ENCODE measurements around the gene CDC37.

Gene CDC37

DNA sequence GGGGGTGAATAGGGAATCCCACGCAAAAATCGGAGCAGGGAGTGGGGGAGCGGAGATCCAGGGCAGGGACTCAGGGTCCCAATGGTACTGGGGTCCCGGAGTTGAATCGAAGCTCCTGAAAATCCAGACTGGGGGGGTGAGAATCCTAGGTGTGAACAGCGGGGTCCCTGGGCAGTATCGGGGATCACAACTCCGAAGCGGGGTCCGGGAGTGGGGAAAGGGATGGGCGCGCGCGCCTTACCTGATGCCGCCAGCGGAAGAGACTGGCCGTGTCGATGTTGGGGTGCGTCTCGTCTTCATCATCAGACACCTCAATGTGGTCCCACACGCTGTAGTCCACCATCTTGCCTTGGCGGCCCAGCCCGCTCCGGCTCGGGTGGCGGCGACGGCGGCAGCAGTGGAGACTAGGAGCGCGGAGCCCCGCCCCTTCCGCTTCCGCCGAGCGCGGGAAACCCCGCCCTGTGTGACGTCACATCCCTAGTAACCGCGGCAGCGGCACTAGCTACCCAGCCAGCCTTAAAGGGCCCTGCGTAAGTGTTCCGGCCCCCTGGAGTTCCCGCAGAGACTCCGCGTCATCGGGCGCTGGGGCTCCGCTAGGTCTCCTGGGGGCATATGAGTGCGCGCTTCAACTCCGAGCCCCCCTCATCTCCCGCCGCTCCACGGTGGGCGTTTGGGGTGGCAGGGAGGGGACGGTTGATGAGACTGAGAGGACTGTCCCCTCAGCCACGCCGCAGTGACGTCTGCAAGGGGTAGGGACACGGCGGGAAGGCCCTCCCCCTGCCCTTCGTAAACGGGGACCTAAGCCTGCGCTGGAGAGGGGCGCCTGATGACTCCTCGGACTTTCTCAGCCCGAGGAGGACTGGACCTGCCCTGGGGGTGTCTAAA lies at the start of gene CDC37:
TSS of gene CDC37 (minus strand) at position 406 of the 885 bp plus-strand sequence. CDS start at position 343, 63 bp downstream.
- DNase-seq = peak; percentile 98

DNA sequence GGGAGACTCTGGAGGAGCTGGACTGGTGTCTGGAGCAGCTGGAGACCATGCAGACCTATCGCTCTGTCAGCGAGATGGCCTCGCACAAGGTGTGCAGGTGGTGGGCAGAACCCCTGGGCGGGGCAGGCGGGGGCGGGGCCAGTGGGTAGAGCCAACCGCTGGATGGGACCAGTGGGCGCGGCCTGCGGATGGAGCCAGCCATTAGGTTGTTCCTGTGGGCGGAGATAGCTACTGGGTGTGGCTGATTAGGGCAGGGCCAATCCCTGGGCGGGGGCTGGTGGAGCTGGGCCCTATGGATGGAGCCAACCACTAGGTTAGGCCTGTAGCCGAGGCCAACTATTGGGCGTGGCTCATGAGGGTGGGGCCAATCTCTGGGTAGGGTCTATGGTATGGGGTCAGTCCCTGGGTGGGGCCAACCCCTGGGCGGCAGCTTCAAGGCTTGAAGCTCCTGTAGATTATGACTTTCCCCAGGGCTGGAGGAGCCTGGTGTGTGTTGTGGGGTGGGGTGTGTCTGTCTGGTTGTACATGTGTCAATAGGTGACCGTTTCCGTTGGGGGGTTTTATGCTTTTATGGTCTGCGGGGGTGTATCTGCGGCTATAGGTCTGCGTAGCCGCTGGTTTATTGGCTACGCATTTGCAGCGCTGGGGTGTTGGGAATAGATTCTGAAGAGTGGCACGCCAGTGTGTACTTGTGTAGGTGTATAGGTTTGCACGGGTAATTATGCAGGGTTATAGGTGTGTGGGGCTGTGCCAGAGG lies 47.7 kb upstream of the CDC37 start:
- DNase-seq = no peak

DNA sequence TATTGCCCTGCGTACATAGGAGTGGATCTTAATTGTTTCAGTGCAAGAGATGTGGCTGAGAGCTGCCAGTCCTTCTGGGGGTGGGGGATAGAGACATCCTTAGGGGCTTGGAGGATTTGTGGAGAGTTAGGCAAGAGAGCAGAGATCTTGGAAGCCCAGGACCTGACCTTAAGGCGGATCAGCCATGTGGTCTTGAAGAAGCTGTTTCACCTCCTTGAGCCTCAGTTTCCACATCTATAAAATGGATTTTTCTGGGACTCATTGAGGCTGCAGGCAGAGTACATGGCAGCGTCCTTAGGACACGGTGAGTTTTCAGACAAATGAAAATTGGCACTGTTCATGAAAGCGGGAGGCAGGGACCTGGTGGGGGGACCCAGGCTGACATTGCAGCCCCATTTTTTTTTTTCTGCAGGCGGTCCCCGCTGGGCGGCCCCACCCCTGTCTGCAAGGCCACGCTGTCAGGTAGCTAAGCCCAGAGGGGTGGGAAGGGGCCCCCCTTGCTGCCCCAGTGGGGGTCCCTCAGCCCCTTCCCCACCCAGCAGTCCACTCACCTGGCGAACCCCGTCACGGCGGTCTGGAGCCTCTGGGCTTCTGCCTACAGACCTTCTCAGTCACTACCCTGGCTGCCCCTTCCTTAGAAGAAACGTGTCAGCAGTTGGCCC lies 47.0 kb upstream of the CDC37 start:
- DNase-seq = no peak

DNA sequence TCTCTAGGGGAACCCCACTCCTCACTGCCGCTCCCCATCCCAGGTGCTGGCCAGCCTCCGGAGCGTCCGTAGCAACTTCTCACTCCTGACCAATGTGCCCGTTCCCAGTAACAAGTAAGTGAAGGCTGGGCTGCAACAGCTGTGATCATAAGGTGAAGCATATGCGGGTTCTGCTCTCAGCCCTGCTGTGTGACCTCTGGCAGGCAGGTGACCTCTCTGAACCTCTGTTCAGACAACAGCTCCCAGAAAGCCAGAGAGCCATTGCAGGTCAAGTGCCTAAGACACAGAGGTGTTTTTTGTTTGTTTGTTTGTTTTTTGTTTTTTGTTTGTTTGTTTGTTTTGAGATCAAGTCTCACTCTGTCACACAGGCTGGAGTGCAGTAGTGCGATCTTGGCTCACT lies 45.7 kb upstream of the CDC37 start:
- DNase-seq = no peak

DNA sequence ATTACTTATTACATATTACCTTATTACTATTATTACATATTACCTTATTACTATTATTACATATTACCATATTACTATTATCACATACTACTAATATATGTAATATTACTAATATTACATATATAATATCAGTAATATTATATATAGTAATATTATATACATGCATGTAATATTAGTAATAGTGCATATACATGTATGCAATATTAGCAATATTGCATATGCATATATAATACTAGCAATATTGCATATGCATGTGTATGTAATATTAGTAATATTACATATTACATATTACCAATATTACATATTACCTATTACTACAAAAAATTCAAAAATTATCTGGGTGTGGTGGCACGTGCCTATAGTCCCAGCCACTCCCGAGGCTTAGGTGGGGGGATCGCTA lies 39.4 kb upstream of the CDC37 start:
- no peak for DNase-seq

DNA sequence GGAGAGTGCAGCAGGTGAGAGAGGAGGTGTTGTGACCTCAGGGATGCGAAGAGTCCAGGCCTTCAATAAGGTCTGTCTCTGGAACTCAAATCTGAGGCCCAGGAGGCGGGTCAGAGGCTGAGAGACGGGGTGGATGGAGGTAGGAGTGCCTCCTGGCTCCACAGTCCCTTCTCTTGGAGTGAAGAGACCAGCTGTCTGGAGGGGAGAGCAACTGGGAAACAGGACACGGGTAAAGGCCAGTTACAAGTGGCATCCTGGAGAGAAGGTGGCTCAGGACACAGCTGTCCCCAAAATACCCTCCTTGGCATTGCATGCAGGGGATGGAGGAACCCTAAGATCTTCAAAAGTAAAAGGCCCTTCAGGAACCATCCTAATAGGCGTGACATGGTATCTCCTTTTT lies 36.2 kb upstream of the CDC37 start:
- no peak for DNase-seq

DNA sequence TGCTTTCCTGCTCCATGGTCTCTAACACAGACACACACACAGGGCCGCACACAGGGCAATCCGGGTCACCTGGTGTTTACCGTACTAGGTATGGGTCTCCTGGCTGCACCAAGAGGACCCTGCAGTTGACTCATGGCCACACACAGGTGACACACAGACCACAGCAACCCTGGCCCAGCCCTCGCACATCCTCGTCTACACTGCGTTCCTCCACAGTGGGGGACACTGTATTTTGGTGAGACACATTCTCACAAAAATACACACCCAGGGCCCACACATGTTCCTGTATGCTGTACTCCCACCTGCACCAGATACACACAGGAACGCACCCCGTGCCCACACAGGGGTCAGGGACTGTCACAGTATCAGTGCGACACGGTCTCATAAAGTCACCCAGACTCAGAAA lies 29.8 kb upstream of the CDC37 start:
- no peak for DNase-seq

DNA sequence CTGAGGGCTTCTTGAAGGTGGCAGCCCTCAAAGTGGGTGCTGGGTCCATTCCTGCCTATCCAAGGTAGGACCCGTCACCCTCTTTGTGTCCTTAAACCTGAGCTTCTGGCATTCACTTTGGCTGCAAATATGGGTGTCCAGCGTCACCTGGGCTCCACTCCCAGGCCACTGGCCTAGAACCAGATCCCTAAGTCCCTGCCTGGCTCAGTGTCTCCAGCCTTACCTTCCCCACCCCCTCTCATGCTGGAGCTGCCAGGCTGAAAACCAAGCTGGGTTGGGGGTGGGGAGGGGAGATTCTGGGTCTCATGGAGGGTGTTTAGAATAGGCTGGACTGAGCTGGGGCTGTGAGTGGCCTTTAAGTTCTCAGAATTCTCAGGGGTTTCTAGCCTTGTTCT lies 29.4 kb upstream of the CDC37 start:
- no peak for DNase-seq

DNA sequence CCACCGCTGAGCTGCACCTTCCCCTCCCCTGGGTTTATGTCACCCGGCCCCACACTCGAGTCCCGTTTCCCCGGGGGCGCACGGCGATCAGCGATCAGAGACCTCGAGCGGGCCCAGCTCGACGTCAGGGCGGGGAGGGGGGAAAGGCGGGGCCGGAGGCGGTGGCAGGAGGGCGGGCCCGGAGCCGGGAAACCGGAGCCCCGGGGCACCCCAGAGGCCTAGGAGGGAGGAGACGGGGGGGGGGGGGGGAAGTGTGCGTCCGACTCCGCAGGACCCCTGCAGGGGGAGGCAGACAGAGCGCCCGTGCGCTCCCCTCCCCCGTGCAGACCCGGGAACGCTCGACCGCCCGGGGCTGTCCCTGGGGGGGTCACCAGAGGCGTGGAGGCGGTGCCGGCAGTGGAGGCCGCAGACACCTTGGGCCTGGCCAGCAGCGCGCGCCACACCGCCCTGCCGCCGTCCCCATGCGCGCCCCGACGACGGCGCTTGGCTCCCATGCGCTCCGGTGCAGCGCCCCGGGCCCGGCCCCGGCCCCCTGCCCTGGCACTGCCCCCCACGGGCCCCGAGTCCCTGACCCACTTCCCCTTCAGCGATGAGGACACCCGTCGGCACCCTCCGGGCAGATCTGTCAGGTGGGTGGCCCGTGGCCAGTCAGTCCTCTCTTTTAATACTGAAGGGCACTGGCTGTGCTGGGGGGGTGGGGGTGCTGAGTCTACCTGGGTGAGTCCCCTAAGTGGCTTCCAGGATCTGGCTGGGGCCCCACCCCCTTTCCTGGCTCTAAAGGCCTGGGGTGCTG lies 28.8 kb upstream of the CDC37 start:
- peak; percentile 36 for DNase-seq

DNA sequence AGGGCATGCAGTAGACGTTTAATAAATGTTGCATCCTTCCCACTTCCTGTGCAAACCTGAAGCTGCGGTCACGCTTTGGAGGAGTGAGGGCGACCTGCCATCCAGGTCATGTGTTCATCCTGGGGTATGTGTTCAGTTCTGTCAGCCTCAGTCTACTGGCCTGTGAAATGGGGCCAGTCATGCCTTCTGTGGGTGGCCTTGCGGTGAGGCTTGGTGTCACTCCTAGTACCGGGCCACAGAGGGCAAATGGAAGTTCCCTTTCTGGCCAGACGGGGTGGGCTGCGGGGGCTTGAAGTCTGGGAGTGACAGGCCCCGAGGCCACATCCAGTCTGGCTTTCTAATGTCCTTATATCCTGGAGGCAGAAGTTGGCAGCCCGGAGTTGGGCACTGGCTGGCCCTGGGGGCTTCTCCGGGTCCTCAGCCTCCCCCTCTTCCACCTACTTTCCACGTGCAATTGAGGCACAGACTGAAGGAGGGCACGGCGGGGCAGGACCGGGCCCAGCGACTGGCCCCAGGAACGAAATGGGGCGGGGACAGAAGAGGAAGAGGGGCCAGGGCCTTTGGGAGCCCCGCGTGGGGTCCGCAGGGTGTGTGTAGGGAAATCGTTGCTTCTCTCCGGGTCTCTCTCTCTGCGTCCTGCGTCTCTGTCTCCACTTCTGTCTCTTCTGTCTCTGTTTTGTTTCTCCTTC lies 28.1 kb upstream of the CDC37 start:
- no peak for DNase-seq

DNA sequence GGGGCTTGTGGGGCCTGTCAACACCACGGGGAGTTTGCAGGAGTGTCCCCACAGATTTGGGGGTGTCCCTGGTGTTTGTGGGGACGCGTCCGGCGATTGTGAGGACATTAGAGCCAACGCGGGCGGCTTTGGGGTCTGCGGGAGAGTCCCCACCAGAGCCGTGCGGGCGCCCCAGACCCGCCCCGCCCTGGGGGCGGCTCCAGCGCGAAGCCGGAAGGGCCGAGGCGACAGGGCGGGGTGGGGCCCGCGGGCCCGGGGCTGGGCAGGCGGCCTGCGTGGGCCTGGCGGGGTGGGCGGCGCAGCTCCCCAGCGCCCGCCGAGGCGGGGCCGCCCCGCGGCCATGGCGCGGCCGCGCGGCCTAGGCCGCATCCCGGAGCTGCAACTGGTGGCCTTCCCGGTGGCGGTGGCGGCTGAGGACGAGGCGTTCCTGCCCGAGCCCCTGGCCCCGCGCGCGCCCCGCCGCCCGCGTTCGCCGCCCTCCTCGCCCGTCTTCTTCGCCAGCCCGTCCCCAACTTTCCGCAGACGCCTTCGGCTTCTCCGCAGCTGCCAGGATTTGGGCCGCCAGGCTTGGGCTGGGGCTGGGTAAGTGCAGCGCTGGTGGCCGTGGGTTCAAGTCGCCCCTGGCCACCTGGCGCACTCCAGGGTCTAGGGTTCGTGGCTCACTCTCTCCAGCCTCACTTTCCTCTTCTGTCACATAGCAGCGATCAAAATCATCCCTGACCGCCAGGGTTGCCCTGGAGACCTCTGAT lies 27.3 kb upstream of the CDC37 start:
- no peak for DNase-seq

DNA sequence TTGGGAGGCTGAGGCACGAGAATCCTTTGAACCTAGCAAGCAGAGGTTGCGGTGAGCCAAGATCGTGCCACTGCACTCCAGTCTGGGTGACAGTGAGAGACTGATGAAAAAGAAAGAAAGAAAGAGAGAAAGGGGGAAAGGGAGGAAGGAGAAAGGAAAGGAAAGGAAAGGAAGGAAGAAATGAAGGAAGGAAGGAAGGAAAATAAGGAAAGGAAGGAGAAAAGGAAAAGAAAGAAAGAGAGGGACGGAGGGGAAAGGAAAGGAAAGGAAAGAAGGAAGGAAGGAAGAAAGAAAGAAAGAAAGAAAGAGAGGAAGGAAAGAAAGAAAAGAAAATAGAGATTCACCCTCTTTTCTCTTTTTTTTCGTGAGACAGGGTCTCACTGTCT lies 25.6 kb upstream of the CDC37 start:
- DNase-seq = no peak

DNA sequence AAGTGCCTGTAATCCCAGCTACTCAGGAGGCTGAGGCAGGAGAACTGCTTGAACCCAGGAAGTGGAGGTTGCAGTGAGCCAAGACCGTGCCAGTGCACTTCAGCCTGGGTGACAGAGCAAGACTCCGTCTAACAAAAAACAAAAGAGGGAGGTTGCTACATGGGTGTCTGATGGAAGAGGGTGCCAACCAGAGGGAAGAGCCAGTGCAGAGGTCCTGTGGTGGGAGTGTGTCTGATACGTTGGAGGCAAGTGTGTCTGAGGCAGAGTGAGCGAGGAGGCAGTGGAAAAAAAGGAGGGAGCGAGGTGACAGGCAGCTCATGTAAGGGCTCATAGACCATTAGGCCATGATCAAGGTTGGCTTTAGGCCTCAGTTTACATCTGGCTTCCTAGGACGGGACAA lies 23.8 kb upstream of the CDC37 start:
- no peak for DNase-seq

DNA sequence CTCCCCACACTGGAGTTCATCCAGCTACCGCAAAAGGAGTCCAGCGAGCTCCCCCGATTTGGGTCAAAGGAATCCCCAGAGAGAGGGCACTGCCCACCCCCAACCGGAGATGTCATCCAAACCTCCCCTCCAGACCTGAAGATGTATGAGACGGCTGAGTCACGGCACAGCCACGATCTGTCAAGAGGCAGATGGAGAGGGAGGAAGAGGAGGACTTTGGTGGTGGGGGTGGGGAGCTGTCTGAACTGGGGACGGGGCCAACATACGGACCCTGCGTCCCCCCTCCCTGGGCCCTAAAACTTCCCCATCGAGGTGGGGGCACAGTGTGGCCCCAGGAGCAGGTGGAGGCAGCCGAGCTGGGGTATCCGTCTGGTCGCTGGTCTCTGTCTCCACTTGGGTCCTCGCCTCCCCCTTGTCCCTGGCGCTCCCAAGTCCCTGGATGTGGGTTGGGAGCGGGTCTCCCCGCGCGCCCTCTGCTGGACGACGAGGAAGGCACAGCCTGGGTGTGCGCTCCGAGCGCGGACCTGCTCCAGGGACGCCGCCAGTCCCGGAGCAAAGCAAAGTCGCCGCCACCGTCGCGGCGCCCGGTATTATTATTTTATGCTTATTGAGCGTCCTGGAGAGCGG lies 20.8 kb upstream of the CDC37 start:
- peak; percentile 45 for DNase-seq

DNA sequence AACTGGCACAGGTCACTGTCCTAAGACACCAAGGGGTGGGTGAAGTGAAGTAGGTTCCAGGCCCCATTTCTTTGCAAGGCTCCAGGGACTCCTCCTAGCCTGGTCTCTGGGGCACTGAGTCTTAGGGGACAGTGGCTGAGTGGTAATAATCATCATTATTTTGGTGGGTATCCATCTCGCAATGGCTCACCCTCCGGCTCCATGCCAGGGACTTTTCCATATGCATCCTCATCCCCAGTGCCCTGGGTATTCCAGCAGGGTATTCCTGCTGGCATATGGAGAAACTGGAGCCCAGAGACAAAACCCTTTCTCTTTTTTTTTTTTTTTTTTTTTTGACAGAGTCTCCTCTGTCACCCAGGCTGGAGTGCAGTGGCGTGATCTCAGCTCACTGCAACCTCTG lies 19.5 kb upstream of the CDC37 start:
- no peak for DNase-seq

DNA sequence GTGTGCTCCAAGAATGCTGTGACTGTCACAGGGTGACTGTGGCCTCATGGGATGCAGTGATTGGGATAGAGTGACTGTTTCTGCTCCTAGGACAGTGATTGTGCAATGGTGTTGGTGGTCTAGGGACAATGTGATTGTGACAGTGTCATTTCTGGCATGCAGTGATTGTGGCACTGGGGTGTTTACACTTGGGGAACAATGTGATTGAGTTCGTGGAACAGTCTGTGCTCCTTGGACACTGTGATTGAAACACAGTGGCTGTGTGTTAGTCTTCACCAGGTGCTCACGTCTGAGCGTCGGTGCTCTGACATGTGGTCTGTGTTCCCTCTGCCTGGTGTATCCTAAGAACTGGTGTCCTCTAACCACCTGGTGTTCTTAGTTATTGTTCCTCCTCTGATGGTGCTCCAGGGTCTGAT lies 18.7 kb upstream of the CDC37 start:
- no peak for DNase-seq

DNA sequence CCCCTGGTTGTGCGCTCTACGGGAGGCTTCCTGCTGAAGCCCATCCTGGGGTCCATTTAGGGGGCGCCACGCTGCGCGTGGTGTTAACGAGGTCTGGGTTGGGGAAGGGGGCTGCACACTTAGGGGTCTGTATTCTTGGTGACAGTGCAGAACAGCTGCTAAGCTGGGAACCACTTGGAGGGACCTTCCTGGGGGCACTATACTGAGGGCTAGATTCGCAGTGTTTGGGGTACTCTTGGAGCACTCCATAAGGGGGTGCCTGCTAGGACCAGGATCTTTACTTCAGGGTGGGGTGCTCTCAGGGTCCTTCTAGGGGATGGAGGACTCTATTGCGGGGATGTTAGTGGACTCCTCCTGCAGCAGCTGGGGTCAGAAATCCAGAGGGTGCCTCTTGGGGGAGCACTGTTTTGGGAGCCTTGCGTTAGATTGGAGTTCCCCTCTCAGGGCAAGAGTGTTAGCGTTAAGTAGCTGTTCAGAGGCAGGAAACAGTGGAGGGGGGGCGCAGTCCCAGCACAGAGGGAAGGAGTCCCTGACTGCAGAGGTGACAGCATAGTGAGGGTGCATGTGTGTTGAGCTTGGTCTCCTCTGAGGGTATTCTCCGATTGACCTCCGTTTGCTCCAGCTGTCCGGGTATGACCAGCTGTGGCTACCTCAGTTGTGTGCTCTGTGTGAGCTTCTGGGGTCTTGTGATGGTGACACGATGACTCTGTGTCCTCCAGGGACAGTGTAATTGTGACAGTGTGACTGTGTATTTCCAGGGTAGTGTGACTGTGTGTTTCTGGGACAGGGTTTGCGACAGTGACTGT lies 18.1 kb upstream of the CDC37 start:
- no peak for DNase-seq

DNA sequence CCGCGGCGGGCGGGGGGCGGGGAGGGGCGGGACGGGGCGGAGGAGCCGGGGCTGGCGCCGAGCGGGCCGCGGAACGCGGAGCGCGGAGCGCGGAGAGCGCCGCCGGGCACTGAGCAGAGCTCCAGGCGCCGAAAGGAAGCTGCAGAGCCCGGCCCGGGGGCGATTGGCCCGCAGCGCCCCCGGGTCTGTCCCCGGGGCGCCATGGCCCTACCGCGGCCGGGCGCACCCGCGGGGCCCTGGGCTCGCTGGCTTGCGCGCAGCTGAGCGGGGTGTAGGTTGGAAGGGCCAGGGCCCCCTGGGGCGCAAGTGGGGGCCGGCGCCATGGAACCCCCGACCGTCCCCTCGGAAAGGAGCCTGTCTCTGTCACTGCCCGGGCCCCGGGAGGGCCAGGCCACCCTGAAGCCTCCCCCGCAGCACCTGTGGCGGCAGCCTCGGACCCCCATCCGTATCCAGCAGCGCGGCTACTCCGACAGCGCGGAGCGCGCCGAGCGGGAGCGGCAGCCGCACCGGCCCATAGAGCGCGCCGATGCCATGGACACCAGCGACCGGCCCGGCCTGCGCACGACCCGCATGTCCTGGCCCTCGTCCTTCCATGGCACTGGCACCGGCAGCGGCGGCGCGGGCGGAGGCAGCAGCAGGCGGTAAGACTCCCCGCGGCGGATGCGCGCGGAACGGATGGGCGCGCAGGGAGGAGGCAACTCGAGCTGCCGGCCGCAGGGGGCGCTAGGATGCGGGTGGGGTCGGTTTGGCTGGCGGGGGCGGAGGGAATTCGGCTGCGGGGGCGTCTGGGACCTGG lies 17.3 kb upstream of the CDC37 start, which contains the start of gene PDE4A:
TSS of gene PDE4A (plus strand) at position 95 of the 796 bp plus-strand sequence. CDS start at position 322, 227 bp downstream.
- DNase-seq = no peak

All from activated CD4-positive, alpha-beta T cell treated with anti-CD3 and anti-CD28 coated beads for 1 hour (primary cell).